Measurements from ENCODE around the gene TMEM63C.
A peak's percentile ranks its signal among the peaks of the same experiment; 100 is the strongest.
"Not testable (repeated sequence)": the region's sequence is repeated elsewhere in the genome, so short reads cannot be mapped to it uniquely, and the experiment has no call there.

The TMEM63C gene

GRCh38 chr14:77154421-77154820 lies 27.2 kb upstream of the TMEM63C start:
- no peak for DNase-seq (ENCODE audit: low spot score)

GRCh38 chr14:77155083-77155482 lies 26.5 kb upstream of the TMEM63C start:
- DNase-seq (ENCODE audit: low spot score): no peak

- DNase-seq (ENCODE audit: low spot score): no peak
Observed at GRCh38 chr14:77157740-77158139, 23.9 kb upstream of the TMEM63C start.

- peak; percentile 92 for DNase-seq (ENCODE audit: low spot score)
Observed at GRCh38 chr14:77158175-77158881, 23.3 kb upstream of the TMEM63C start.

GRCh38 chr14:77158882-77159255 lies 22.7 kb upstream of the TMEM63C start:
- no peak for DNase-seq (ENCODE audit: low spot score)

GRCh38 chr14:77161011-77161410 lies 20.6 kb upstream of the TMEM63C start:
- no peak for DNase-seq (ENCODE audit: low spot score)

GRCh38 chr14:77170045-77170444 lies 11.6 kb upstream of the TMEM63C start:
- DNase-seq (ENCODE audit: low spot score): no peak

GRCh38 chr14:77172916-77173315 lies 8.7 kb upstream of the TMEM63C start:
- no peak for DNase-seq (ENCODE audit: low spot score)

GRCh38 chr14:77173911-77174617 lies 7.5 kb upstream of the TMEM63C start:
- DNase-seq (ENCODE audit: low spot score): not testable (repeated sequence)

GRCh38 chr14:77175843-77176242 lies 5.8 kb upstream of the TMEM63C start:
- no peak for DNase-seq (ENCODE audit: low spot score)

GRCh38 chr14:77177702-77178101 lies 3.9 kb upstream of the TMEM63C start:
- DNase-seq (ENCODE audit: low spot score): no peak

GRCh38 chr14:77178656-77179055 lies 2.9 kb upstream of the TMEM63C start:
- DNase-seq (ENCODE audit: low spot score): no peak

- DNase-seq (ENCODE audit: low spot score): no peak
Observed at GRCh38 chr14:77180726-77181602, 634 bp upstream of the TMEM63C start.

- DNase-seq (ENCODE audit: low spot score): no peak
Observed at GRCh38 chr14:77183896-77184295, 2.3 kb downstream of the TMEM63C start.

- DNase-seq (ENCODE audit: low spot score): no peak
Observed at GRCh38 chr14:77184396-77185092, 2.9 kb downstream of the TMEM63C start.

GRCh38 chr14:77185093-77185465 lies 3.5 kb downstream of the TMEM63C start:
- DNase-seq (ENCODE audit: low spot score): no peak

GRCh38 chr14:77186911-77187648 lies 5.5 kb downstream of the TMEM63C start:
- DNase-seq (ENCODE audit: low spot score): no peak

- no peak for DNase-seq (ENCODE audit: low spot score)
Observed at GRCh38 chr14:77187649-77188012, 6.0 kb downstream of the TMEM63C start.

GRCh38 chr14:77189479-77189878 lies 7.9 kb downstream of the TMEM63C start:
- no peak for DNase-seq (ENCODE audit: low spot score)

GRCh38 chr14:77190977-77191376 lies 9.4 kb downstream of the TMEM63C start:
- no peak for DNase-seq (ENCODE audit: low spot score)

GRCh38 chr14:77194706-77195105 lies 13.1 kb downstream of the TMEM63C start:
- DNase-seq (ENCODE audit: low spot score): no peak

GRCh38 chr14:77195766-77196165 lies 14.2 kb downstream of the TMEM63C start:
- no peak for DNase-seq (ENCODE audit: low spot score)
